Measurements from ENCODE around the gene NPNT. TPM values are rescaled to one million over a fixed set of nuclear protein-coding genes. Genes with fewer than 3 reads are reported as not detected.

Gene NPNT
- total RNA-seq, 4 donors from 2014 or later = 3.6 to 6.6 (median 4.8) TPM

DNA sequence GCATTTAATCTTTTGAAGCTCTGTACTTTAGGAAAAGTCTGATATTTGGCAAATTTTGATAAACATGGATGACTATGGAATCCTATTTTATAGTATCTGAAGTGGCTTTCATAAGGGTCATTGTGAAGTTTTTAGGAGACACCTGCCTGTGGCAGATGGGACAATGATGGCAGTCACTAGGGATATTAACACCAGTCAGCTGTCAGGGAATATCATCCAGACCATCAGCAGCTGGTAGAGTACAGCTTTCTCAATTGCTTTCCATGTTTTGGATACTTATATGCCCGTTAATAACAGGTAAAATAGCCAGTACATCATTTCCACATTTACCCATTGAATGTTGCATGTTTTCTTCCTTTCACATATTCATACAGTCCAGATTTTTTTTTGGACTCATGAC is 39.1 kb downstream of the NPNT start:
- TF ChIP-seq, protein P1, sequence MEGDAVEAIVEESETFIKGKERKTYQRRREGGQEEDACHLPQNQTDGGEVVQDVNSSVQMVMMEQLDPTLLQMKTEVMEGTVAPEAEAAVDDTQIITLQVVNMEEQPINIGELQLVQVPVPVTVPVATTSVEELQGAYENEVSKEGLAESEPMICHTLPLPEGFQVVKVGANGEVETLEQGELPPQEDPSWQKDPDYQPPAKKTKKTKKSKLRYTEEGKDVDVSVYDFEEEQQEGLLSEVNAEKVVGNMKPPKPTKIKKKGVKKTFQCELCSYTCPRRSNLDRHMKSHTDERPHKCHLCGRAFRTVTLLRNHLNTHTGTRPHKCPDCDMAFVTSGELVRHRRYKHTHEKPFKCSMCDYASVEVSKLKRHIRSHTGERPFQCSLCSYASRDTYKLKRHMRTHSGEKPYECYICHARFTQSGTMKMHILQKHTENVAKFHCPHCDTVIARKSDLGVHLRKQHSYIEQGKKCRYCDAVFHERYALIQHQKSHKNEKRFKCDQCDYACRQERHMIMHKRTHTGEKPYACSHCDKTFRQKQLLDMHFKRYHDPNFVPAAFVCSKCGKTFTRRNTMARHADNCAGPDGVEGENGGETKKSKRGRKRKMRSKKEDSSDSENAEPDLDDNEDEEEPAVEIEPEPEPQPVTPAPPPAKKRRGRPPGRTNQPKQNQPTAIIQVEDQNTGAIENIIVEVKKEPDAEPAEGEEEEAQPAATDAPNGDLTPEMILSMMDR (IDR thresholded peaks at IDR 0.05) = no peak
- TF ChIP-seq EP300 (IDR thresholded peaks at IDR 0.05) (no peak), POLR2AphosphoS5 (IDR thresholded peaks at IDR 0.05) (no peak), POLR2A (IDR thresholded peaks at IDR 0.05) (no peak)
- H3K27ac ChIP-seq = no peak overlapping the region
- no peak for DNase-seq (ENCODE audit: low spot score in 2 of 2)

GRCh38 chr4:105936901-105937300 is 41.6 kb downstream of the NPNT start:
- TF ChIP-seq POLR2AphosphoS5 (IDR thresholded peaks at IDR 0.05) (no peak), POLR2A (IDR thresholded peaks at IDR 0.05) (no peak), EP300 (IDR thresholded peaks at IDR 0.05) (no peak)
- TF ChIP-seq, protein P1 (IDR thresholded peaks at IDR 0.05) = no peak
- no peak for DNase-seq (ENCODE audit: low spot score in 2 of 2)
- H3K4me1 ChIP-seq = no peaks in the 10 kb centered on the region
- H3K4me3 ChIP-seq = no peak overlapping the region
- no peaks in the 10 kb centered on the region for H3K9me3 ChIP-seq
- H3K36me3 ChIP-seq = no peaks in the 10 kb centered on the region
- 57% methylated on average over 7 of the region's 7 CpGs for whole genome bisulfite sequencing
- H3K27ac ChIP-seq = no peak overlapping the region
- no peaks in the 10 kb centered on the region for H3K27me3 ChIP-seq

More for the DNA sequence above, 39.1 kb downstream of the NPNT start:
- no peak overlapping the region for H3K4me3 ChIP-seq
- no peaks in the 10 kb centered on the region for H3K27me3 ChIP-seq
- H3K36me3 ChIP-seq = no peaks in the 10 kb centered on the region
- H3K4me1 ChIP-seq = no peaks in the 10 kb centered on the region
- H3K9me3 ChIP-seq = no peaks in the 10 kb centered on the region
- 70% methylated on average over 1 of the region's 1 CpG for WGBS

DNA sequence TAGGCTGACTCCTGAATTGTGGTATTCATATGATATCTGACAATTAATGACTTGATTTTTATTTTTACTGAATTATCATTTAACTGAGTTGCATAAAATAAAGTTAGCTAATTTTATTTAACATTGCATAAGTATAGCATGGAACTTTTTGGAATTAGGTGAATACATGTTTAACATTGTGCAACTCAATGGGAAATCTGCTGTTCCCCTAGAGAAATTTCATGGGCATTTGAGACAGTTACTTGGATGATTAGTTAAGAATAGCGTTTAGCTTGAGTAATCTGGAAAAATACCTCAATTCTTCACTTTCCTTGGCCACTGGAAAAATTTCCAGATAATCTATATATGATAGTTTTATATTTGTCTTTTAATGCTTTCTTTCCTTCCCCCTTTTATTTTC is 42.5 kb downstream of the NPNT start:
- H3K9me3 ChIP-seq = no peaks in the 10 kb centered on the region
- no peak overlapping the region for H3K4me3 ChIP-seq
- no peak overlapping the region for H3K27ac ChIP-seq
- H3K36me3 ChIP-seq = no peaks in the 10 kb centered on the region
- TF ChIP-seq, protein P1 (IDR thresholded peaks at IDR 0.05) = no peak
- no peak for TF ChIP-seq POLR2A (IDR thresholded peaks at IDR 0.05)
- no peak for TF ChIP-seq POLR2AphosphoS5 (IDR thresholded peaks at IDR 0.05)
- TF ChIP-seq EP300 (IDR thresholded peaks at IDR 0.05) = no peak
- H3K4me1 ChIP-seq = no peaks in the 10 kb centered on the region
- WGBS = 90% methylated on average over 1 of the region's 1 CpG
- no peaks in the 10 kb centered on the region for H3K27me3 ChIP-seq
- DNase-seq (ENCODE audit: low spot score in 2 of 2) = no peak

GRCh38 chr4:105943234-105943633 is 48.0 kb downstream of the NPNT start:
- Histone ChIP-seq H3K9me3 (no peaks in the 10 kb centered on the region), H3K36me3 (no peaks in the 10 kb centered on the region), H3K4me1 (no peaks in the 10 kb centered on the region), H3K27ac (no peak overlapping the region), H3K4me3 (no peak overlapping the region), H3K27me3 (no peaks in the 10 kb centered on the region)
- no peak for DNase-seq (ENCODE audit: low spot score in 2 of 2)
- TF ChIP-seq POLR2A (IDR thresholded peaks at IDR 0.05) = no peak
- TF ChIP-seq, protein P1 (IDR thresholded peaks at IDR 0.05) = no peak
- TF ChIP-seq POLR2AphosphoS5 (IDR thresholded peaks at IDR 0.05) = no peak
- TF ChIP-seq EP300 (IDR thresholded peaks at IDR 0.05) = no peak
- 94% methylated on average over 3 of the region's 3 CpGs for WGBS

GRCh38 chr4:105944540-105944939 is 49.3 kb downstream of the NPNT start:
- DNase-seq (ENCODE audit: low spot score in 2 of 2) = no peak
- H3K4me1 ChIP-seq = no peaks in the 10 kb centered on the region
- H3K4me3 ChIP-seq = no peak overlapping the region
- WGBS = 47% methylated on average over 1 of the region's 1 CpG
- H3K9me3 ChIP-seq = no peaks in the 10 kb centered on the region
- no peak overlapping the region for H3K27ac ChIP-seq
- no peak for TF ChIP-seq EP300 (IDR thresholded peaks at IDR 0.05)
- no peak for TF ChIP-seq POLR2A (IDR thresholded peaks at IDR 0.05)
- TF ChIP-seq, protein P1 (IDR thresholded peaks at IDR 0.05) = no peak
- no peak for TF ChIP-seq POLR2AphosphoS5 (IDR thresholded peaks at IDR 0.05)
- H3K36me3 ChIP-seq = no peaks in the 10 kb centered on the region
- no peaks in the 10 kb centered on the region for H3K27me3 ChIP-seq

Data from suprapubic skin (tissue), 4 donors.